GM23248 (cell line): ENCODE data around the gene ADGRD1.

Experiments used
- EZH2 ChIP-seq: fragments of 200-600 bp; sonication (generic); IDR thresholded peaks from 2 replicates; pipeline ENCODE4 v1.6.1; 2018; ENCODE audit warnings: antibody characterized with exemption, mild to moderate bottlenecking; ENCODE audit not compliant: insufficient read depth, poor library complexity, severe bottlenecking
- EZH2phosphoT487 ChIP-seq: fragments of 200-600 bp; sonication (generic); IDR thresholded peaks from 2 replicates; pipeline ENCODE4 v1.6.1; 2018; ENCODE audit warnings: antibody characterized with exemption, moderate library complexity, mild to moderate bottlenecking, low read depth; ENCODE audit not compliant: insufficient read depth

GRCh38 chr12:131006036-131006735, 52.5 kb downstream of the ADGRD1 start:
- no peak for TF ChIP-seq EZH2
- no peak for TF ChIP-seq EZH2phosphoT487
